Gastrocnemius medialis (tissue), 4 donors: Measurements from ENCODE around the gene MS4A10. TPM values are rescaled to one million over a fixed set of nuclear protein-coding genes. Genes with fewer than 3 reads are reported as not detected.

Experiments used
- ATAC-seq, 2 donors: fragments of 150-250 bp; one replicate each; pipeline ENCODE4 v1.9.1; 2016
- DNase-seq, 2 donors: peaks; one replicate each; pipeline ENCODE4 v3.0.0-alpha.2; 2019
- H3K27ac ChIP-seq, 4 donors: fragments of 200-600 bp; sonication (generic); 1 replicate in 1 of 4; 2 replicates in 3 of 4; pipeline ENCODE4 v1.5.1; 2016 to 2018; ENCODE audit warnings: mild to moderate bottlenecking in 2 of 4, moderate library complexity in 1 of 4
- H3K27me3 ChIP-seq, 3 donors: fragments of 200-600 bp; sonication (generic) in 2 of 3; 1 replicate in 1 of 3; 2 replicates in 2 of 3; pipeline versions ENCODE4 v1.5.1 to v1.6.0; 2016 to 2019; ENCODE audit warnings: mild to moderate bottlenecking in 1 of 3, moderate library complexity in 1 of 3
- H3K36me3 ChIP-seq, 2 donors: fragments of 200-600 bp; sonication (generic) in 1 of 2; one replicate each; pipeline ENCODE4 v1.5.1; 2017 to 2018
- H3K4me1 ChIP-seq, 2 donors: fragments of 200-600 bp; sonication (generic) in 1 of 2; one replicate each; pipeline ENCODE4 v1.5.1; 2016 to 2017; ENCODE audit warnings: mild to moderate bottlenecking in 2 of 2
- H3K4me3 ChIP-seq, 4 donors: fragments of 200-600 bp; sonication (generic) in 3 of 4; 1 replicate in 1 of 4; 2 replicates in 3 of 4; pipeline ENCODE4 v1.5.1; 2016 to 2019; ENCODE audit warnings: mild to moderate bottlenecking in 2 of 4
- H3K9me3 ChIP-seq, 3 donors: fragments of 200-600 bp; sonication (generic) in 2 of 3; 1 replicate in 1 of 3; 2 replicates in 2 of 3; pipeline ENCODE4 v1.5.1; 2016 to 2019
- POLR2A ChIP-seq, 2 donors: fragments of 450-650 bp; IDR thresholded peaks; one replicate each; pipeline ENCODE4 v1.6.1; 2017; ENCODE audit warnings: antibody characterized with exemption in 2 of 2, mild to moderate bottlenecking in 2 of 2, moderate library complexity in 2 of 2
- in situ Hi-C, 4 donors: fragments of 200-750 bp; cut with MboI; loops; one replicate each; pipeline versions ENCODE4 v1.15.0 to v1.8.0; 2017; ENCODE audit warnings: low sequenced_read_pairs in 4 of 4
- intact Hi-C: fragments of 100-400 bp; cut with DNase I; formaldehyde crosslinking; loops from one replicate; pipeline ENCODE4 v1.15.1; 2023; ENCODE audit warnings: low total_unique reads
- total RNA-seq, 4 donors: library from RNA; depleted of rRNA; stranded (reverse); fragments of >200 nt; gene quantifications; one replicate each; pipeline versions ENCODE4 v1.1.0 to v1.2.3, GENCODE V29; 2016
- TF ChIP-seq, protein P1 (sequence below), 5 experiments: fragments of 450-650 bp in 3 of 5; fragments of 200-600 bp in 2 of 5; sonication (generic) in 2 of 5; IDR thresholded peaks in 4 of 5; conservative IDR thresholded peaks in 1 of 5; 1 replicate in 4 of 5; 2 replicates in 1 of 5; pipeline ENCODE4 v1.5.1; 2016 to 2019; ENCODE audit warnings: antibody characterized with exemption in 5 of 5, mild to moderate bottlenecking in 3 of 5, moderate library complexity in 3 of 5

MS4A10 gene
- total RNA-seq, 4 donors from 2014 or later: not detected

DNA sequence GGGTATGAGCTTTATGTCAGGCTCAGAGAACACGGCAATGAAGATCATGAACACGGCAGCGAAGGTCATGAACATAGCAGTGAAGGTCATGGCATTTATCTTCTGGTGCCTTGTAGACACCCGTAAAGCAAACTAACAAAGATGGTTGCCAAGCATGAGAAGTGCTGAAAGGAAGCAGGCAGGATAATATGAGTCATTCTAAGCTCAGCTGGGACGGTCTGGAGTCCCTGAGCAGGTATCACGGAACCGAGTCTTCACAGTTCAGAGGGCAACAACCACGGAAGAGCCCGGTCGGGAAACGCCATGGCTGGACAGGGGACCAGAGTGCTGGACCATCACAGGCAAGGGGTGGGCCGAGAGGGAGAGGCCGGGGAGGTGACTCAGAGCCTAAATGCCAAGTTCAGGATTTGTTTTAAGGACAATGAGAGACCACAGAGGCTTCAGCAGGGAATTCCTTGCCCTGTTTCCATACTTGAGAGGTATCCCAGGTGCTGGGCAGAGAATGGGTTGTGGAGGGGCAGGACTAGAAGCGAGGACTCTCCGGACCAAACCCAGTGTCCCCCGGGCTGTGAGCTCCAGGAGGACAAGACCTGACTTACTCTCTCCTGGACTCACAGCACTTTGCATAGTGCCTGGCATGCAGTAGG, 13.1 kb upstream of the MS4A10 start:
- ATAC-seq (no peak), DNase-seq (no peak)
- no peaks in the 10 kb centered on the region for H3K36me3 ChIP-seq
- H3K27me3 ChIP-seq: peaks cover 0 to 2% (median 0%) of the 10 kb centered on the region in 3 donors
- H3K4me1 ChIP-seq: no peaks in the 10 kb centered on the region
- H3K4me3 ChIP-seq: no peak overlapping the region
- TF ChIP-seq, protein P1, sequence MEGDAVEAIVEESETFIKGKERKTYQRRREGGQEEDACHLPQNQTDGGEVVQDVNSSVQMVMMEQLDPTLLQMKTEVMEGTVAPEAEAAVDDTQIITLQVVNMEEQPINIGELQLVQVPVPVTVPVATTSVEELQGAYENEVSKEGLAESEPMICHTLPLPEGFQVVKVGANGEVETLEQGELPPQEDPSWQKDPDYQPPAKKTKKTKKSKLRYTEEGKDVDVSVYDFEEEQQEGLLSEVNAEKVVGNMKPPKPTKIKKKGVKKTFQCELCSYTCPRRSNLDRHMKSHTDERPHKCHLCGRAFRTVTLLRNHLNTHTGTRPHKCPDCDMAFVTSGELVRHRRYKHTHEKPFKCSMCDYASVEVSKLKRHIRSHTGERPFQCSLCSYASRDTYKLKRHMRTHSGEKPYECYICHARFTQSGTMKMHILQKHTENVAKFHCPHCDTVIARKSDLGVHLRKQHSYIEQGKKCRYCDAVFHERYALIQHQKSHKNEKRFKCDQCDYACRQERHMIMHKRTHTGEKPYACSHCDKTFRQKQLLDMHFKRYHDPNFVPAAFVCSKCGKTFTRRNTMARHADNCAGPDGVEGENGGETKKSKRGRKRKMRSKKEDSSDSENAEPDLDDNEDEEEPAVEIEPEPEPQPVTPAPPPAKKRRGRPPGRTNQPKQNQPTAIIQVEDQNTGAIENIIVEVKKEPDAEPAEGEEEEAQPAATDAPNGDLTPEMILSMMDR (IDR thresholded peaks at IDR 0.05 in 4 of 5, conservative IDR thresholded peaks at IDR 0.05 in 1 of 5): no peak
- no peak for TF ChIP-seq POLR2A (IDR thresholded peaks at IDR 0.05)
- no peak overlapping the region for H3K27ac ChIP-seq
- intact Hi-C loops (no loop called here), in situ Hi-C loops (no loop called here)
- H3K9me3 ChIP-seq: no peaks in the 10 kb centered on the region

DNA sequence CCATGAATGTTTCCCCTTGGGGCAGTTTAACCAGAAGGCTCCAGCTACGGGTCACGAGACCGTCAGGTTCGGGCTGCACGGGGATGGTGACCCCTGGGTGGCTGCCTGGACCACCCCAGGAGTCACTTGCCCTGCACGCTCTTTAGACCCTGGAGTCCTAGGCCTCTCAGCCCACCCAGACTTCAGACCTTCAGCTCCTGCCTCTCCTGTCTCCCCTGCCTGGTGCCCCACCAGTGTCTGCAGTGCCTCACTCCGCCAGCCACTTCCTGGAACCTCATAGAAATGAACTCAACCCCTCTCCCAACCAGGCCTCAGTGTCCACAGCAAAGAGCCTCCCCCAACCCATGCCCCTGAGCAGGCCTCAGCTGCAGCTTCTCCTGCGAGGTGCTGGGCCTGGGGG, 12.5 kb upstream of the MS4A10 start:
- no peak overlapping the region for H3K27ac ChIP-seq
- H3K4me3 ChIP-seq: no peak overlapping the region
- H3K4me1 ChIP-seq: no peaks in the 10 kb centered on the region
- TF ChIP-seq POLR2A (IDR thresholded peaks at IDR 0.05): no peak
- TF ChIP-seq, protein P1 (IDR thresholded peaks at IDR 0.05 in 4 of 5, conservative IDR thresholded peaks at IDR 0.05 in 1 of 5): no peak
- ATAC-seq (no peak), DNase-seq (no peak)
- no peaks in the 10 kb centered on the region for H3K27me3 ChIP-seq
- no peaks in the 10 kb centered on the region for H3K36me3 ChIP-seq
- intact Hi-C loops: no loop called here
- in situ Hi-C loops: no loop called here
- H3K9me3 ChIP-seq: no peaks in the 10 kb centered on the region

DNA sequence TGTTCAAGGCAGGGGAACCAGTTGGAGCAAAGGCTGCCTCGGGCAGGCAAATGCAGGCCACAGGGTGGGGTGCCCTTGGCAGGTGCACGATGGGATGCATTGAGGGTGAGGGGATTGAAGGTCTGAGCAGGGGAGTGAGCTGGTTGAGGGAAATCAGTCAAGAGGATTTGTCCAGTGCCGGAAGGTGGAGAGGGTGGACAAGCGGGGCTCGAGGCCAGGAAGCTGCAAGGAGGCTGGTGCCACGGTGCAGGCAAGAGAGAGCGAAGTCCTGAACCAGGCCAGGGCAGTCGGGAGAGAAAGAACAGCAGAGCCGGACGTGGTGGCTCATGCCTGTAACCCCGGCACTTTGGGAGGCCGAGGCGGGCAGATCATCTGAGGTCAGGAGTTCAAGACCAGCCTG, 10.4 kb upstream of the MS4A10 start:
- Histone ChIP-seq H3K27ac (no peak overlapping the region), H3K27me3 (no peaks in the 10 kb centered on the region), H3K9me3 (no peaks in the 10 kb centered on the region), H3K4me3 (no peak overlapping the region), H3K36me3 (no peaks in the 10 kb centered on the region), H3K4me1 (no peaks in the 10 kb centered on the region)
- intact Hi-C loops (loop anchor here (2.0 kb wide), 2 partner anchors 56 to 112 kb away; no protein-coding TSS in a partner anchor), in situ Hi-C loops (no loop called here)
- no peak for DNase-seq
- no peak for ATAC-seq
- TF ChIP-seq, protein P1 (IDR thresholded peaks at IDR 0.05 in 4 of 5, conservative IDR thresholded peaks at IDR 0.05 in 1 of 5): no peak
- TF ChIP-seq POLR2A (IDR thresholded peaks at IDR 0.05): no peak

DNA sequence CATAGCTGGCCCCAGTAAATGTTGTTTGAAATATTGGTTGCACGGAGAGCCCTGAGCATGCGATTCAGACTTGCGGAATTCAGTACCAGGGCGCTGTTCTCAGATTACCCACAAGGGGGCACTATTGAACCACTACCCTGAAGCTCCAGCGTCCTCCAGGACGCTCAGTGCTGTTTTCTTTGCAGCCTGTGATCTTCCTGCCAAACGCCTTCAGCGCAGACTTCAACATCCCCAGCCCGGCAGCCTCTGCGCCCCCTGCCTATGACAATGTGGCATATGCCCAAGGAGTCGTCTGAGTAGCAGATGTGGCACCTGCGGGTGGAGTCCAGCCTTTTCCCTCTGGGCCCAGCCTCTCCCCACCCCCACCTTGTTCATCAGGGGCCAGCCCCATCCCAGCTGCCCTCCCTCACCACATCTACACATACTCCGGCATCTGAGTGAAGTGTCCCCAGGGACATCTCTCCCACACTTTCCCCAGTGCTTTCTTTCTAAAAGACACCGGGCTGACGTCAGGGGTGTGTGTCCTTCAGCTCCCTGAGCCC, 9.6 kb upstream of the MS4A10 start:
- Histone ChIP-seq H3K27ac (peak overlapping the region in 1 of 4 donors; percentile 14), H3K27me3 (no peaks in the 10 kb centered on the region), H3K4me1 (no peaks in the 10 kb centered on the region), H3K36me3 (no peaks in the 10 kb centered on the region), H3K4me3 (no peak overlapping the region), H3K9me3 (no peaks in the 10 kb centered on the region)
- peak; percentile 64 to 70 for DNase-seq
- ATAC-seq: peak; percentile 92 to 93
- intact Hi-C loops (loop anchor here (2.0 kb wide), 2 partner anchors 55 to 111 kb away; no protein-coding TSS in a partner anchor), in situ Hi-C loops (no loop called here)
- TF ChIP-seq, protein P1 (IDR thresholded peaks at IDR 0.05 in 4 of 5, conservative IDR thresholded peaks at IDR 0.05 in 1 of 5): peak; percentile 63 to 89 (median 75)
- no peak for TF ChIP-seq POLR2A (IDR thresholded peaks at IDR 0.05)
